ENCODE results near the gene ZNF638.

ZNF638 gene

GRCh38 chr2:71388214-71388613, 56.6 kb downstream of the ZNF638 start:
- no peak overlapping the region for H3K27ac ChIP-seq
- no peak for TF ChIP-seq CTCF (IDR thresholded peaks at IDR 0.05; ENCODE audit: low read depth, low read length)
- H3K4me3 ChIP-seq (ENCODE audit: low read depth, low read length), result no peak overlapping the region
- no peaks in the 10 kb centered on the region for H3K9me3 ChIP-seq (ENCODE audit: severe bottlenecking)
- no peaks in the 10 kb centered on the region for H3K27me3 ChIP-seq (ENCODE audit: insufficient read depth, low read depth, severe bottlenecking)
- peaks cover 86% of the 10 kb centered on the region for H3K36me3 ChIP-seq
- no peak for DNase-seq

- H3K36me3 ChIP-seq, result peaks cover 90% of the 10 kb centered on the region
- no peak overlapping the region for H3K4me3 ChIP-seq (ENCODE audit: low read depth, low read length)
- H3K9me3 ChIP-seq (ENCODE audit: severe bottlenecking), result no peaks in the 10 kb centered on the region
- no peak for DNase-seq
- no peak overlapping the region for H3K27ac ChIP-seq
- TF ChIP-seq CTCF (IDR thresholded peaks at IDR 0.05; ENCODE audit: low read depth, low read length), result no peak
- H3K27me3 ChIP-seq (ENCODE audit: insufficient read depth, low read depth, severe bottlenecking), result no peaks in the 10 kb centered on the region
Observed at GRCh38 chr2:71389384-71390072, 57.9 kb downstream of the ZNF638 start.

- H3K36me3 ChIP-seq, result peaks cover 91% of the 10 kb centered on the region
- no peaks in the 10 kb centered on the region for H3K9me3 ChIP-seq (ENCODE audit: severe bottlenecking)
- no peak for TF ChIP-seq CTCF (IDR thresholded peaks at IDR 0.05; ENCODE audit: low read depth, low read length)
- H3K27ac ChIP-seq, result no peak overlapping the region
- no peaks in the 10 kb centered on the region for H3K27me3 ChIP-seq (ENCODE audit: insufficient read depth, low read depth, severe bottlenecking)
- no peak for DNase-seq
- H3K4me3 ChIP-seq (ENCODE audit: low read depth, low read length), result no peak overlapping the region
Observed at GRCh38 chr2:71393216-71393615, 61.6 kb downstream of the ZNF638 start.

GRCh38 chr2:71395471-71395870, 63.9 kb downstream of the ZNF638 start:
- no peaks in the 10 kb centered on the region for H3K27me3 ChIP-seq (ENCODE audit: insufficient read depth, low read depth, severe bottlenecking)
- no peak overlapping the region for H3K4me3 ChIP-seq (ENCODE audit: low read depth, low read length)
- no peak for DNase-seq
- peaks cover 92% of the 10 kb centered on the region for H3K36me3 ChIP-seq
- no peaks in the 10 kb centered on the region for H3K9me3 ChIP-seq (ENCODE audit: severe bottlenecking)
- TF ChIP-seq CTCF (IDR thresholded peaks at IDR 0.05; ENCODE audit: low read depth, low read length), result no peak
- no peak overlapping the region for H3K27ac ChIP-seq

GRCh38 chr2:71402427-71402826, 70.8 kb downstream of the ZNF638 start:
- no peak for DNase-seq
- H3K27ac ChIP-seq, result no peak overlapping the region
- H3K9me3 ChIP-seq (ENCODE audit: severe bottlenecking), result no peaks in the 10 kb centered on the region
- H3K4me3 ChIP-seq (ENCODE audit: low read depth, low read length), result no peak overlapping the region
- no peak for TF ChIP-seq CTCF (IDR thresholded peaks at IDR 0.05; ENCODE audit: low read depth, low read length)
- no peaks in the 10 kb centered on the region for H3K27me3 ChIP-seq (ENCODE audit: insufficient read depth, low read depth, severe bottlenecking)
- H3K36me3 ChIP-seq, result peaks cover 87% of the 10 kb centered on the region

GRCh38 chr2:71409611-71410010, 78.0 kb downstream of the ZNF638 start:
- Histone ChIP-seq H3K27ac (no peak overlapping the region), H3K9me3 (ENCODE audit: severe bottlenecking) (no peaks in the 10 kb centered on the region), H3K4me3 (ENCODE audit: low read depth, low read length) (no peak overlapping the region), H3K36me3 (peaks cover 62% of the 10 kb centered on the region), H3K27me3 (ENCODE audit: insufficient read depth, low read depth, severe bottlenecking) (no peaks in the 10 kb centered on the region)
- no peak for DNase-seq
- no peak for TF ChIP-seq CTCF (IDR thresholded peaks at IDR 0.05; ENCODE audit: low read depth, low read length)

Data from WERI-Rb-1 (cell line).